Activated gamma-delta T cell treated with anti-CD3 and anti-CD28 coated beads, Interleukin-2, amount 50 U/mL, for 16 hours (primary cell): ENCODE data around the gene KIRREL3.

Experiments used
- DNase-seq: peaks from one replicate; pipeline ENCODE4 v3.0.0-alpha.2; 2020; ENCODE audit warnings: low read depth

Gene KIRREL3

GRCh38 chr11:126830216-126830806, 170.3 kb downstream of the KIRREL3 start:
- DNase-seq: no peak

- DNase-seq: no peak
Observed at GRCh38 chr11:126829716-126830115, 170.9 kb downstream of the KIRREL3 start.

GRCh38 chr11:126824035-126824607, 176.4 kb downstream of the KIRREL3 start:
- DNase-seq: no peak

- no peak for DNase-seq
Observed at GRCh38 chr11:126823274-126823673, 177.3 kb downstream of the KIRREL3 start.

- DNase-seq: no peak
Observed at GRCh38 chr11:126821827-126822226, 178.7 kb downstream of the KIRREL3 start.

- no peak for DNase-seq
Observed at GRCh38 chr11:126819194-126819593, 181.4 kb downstream of the KIRREL3 start.

GRCh38 chr11:126817523-126818450, 182.8 kb downstream of the KIRREL3 start:
- no peak for DNase-seq

- DNase-seq: no peak
Observed at GRCh38 chr11:126817096-126817495, 183.5 kb downstream of the KIRREL3 start.

GRCh38 chr11:126816645-126817044, 183.9 kb downstream of the KIRREL3 start:
- DNase-seq: no peak

- no peak for DNase-seq
Observed at GRCh38 chr11:126815111-126815510, 185.5 kb downstream of the KIRREL3 start.

GRCh38 chr11:126810776-126811175, 189.8 kb downstream of the KIRREL3 start:
- no peak for DNase-seq

GRCh38 chr11:126809514-126810289, 190.9 kb downstream of the KIRREL3 start:
- DNase-seq: no peak

GRCh38 chr11:126808836-126809235, 191.7 kb downstream of the KIRREL3 start:
- no peak for DNase-seq

GRCh38 chr11:126808296-126808695, 192.3 kb downstream of the KIRREL3 start:
- no peak for DNase-seq

GRCh38 chr11:126805870-126806269, 194.7 kb downstream of the KIRREL3 start:
- no peak for DNase-seq

- no peak for DNase-seq
Observed at GRCh38 chr11:126804363-126804762, 196.2 kb downstream of the KIRREL3 start.

- no peak for DNase-seq
Observed at GRCh38 chr11:126800009-126800408, 200.6 kb downstream of the KIRREL3 start.

- DNase-seq: no peak
Observed at GRCh38 chr11:126797457-126798169, 203.0 kb downstream of the KIRREL3 start.

- DNase-seq: no peak
Observed at GRCh38 chr11:126793596-126793995, 207.0 kb downstream of the KIRREL3 start.

- DNase-seq: no peak
Observed at GRCh38 chr11:126791991-126792390, 208.6 kb downstream of the KIRREL3 start.

- DNase-seq: no peak
Observed at GRCh38 chr11:126791446-126791845, 209.1 kb downstream of the KIRREL3 start.
